GM21526 (cell line): Measurements from ENCODE around the gene SULT1C2.
"Not testable (repeated sequence)": the region's sequence is repeated elsewhere in the genome, so short reads cannot be mapped to it uniquely, and the experiment has no call there.

Experiments
- ATAC-seq: cut with Tn5 transposase; IDR thresholded peaks from one replicate; pipeline ENCODE4 v1.9.1; 2021; ENCODE audit warnings: moderate library complexity; ENCODE audit not compliant: unreplicated experiment, low FRiP score

Gene SULT1C2

GRCh38 chr2:108288534-108289106 is at the start of gene SULT1C2:
TSS of gene SULT1C2 (plus strand) at chr2:108288895. CDS start at chr2:108293668, 4,773 bp downstream.
- no peak for ATAC-seq

- ATAC-seq: no peak
Observed at GRCh38 chr2:108239786-108240185, 48.9 kb upstream of the SULT1C2 start, which contains the start of gene SULT1C3. TSS of gene SULT1C3 (plus strand) at chr2:108239968. CDS start at chr2:108247195, 7,227 bp downstream.

GRCh38 chr2:108240966-108241365 is 47.7 kb upstream of the SULT1C2 start:
- ATAC-seq: no peak

- no peak for ATAC-seq
Observed at GRCh38 chr2:108243566-108243965, 45.1 kb upstream of the SULT1C2 start.

GRCh38 chr2:108244667-108245414 is 43.9 kb upstream of the SULT1C2 start:
- ATAC-seq: no peak

GRCh38 chr2:108253106-108253505 is 35.6 kb upstream of the SULT1C2 start:
- no peak for ATAC-seq

- no peak for ATAC-seq
Observed at GRCh38 chr2:108257757-108258331, 30.9 kb upstream of the SULT1C2 start.

GRCh38 chr2:108260773-108261172 is 27.9 kb upstream of the SULT1C2 start:
- ATAC-seq: no peak

GRCh38 chr2:108262036-108262435 is 26.7 kb upstream of the SULT1C2 start:
- no peak for ATAC-seq

- ATAC-seq: no peak
Observed at GRCh38 chr2:108263401-108263800, 25.3 kb upstream of the SULT1C2 start.

- no peak for ATAC-seq
Observed at GRCh38 chr2:108266218-108266617, 22.5 kb upstream of the SULT1C2 start.

GRCh38 chr2:108267101-108267500 is 21.6 kb upstream of the SULT1C2 start:
- no peak for ATAC-seq

- ATAC-seq: no peak
Observed at GRCh38 chr2:108268001-108268400, 20.7 kb upstream of the SULT1C2 start.

- no peak for ATAC-seq
Observed at GRCh38 chr2:108270346-108270745, 18.3 kb upstream of the SULT1C2 start.

GRCh38 chr2:108270768-108271506 is 17.8 kb upstream of the SULT1C2 start:
- ATAC-seq: no peak

GRCh38 chr2:108271691-108272253 is 16.9 kb upstream of the SULT1C2 start:
- ATAC-seq: no peak

- no peak for ATAC-seq
Observed at GRCh38 chr2:108278631-108279030, 10.1 kb upstream of the SULT1C2 start.

- ATAC-seq: no peak
Observed at GRCh38 chr2:108279468-108279867, 9.2 kb upstream of the SULT1C2 start.

GRCh38 chr2:108280466-108280865 is 8.2 kb upstream of the SULT1C2 start:
- no peak for ATAC-seq

GRCh38 chr2:108284566-108284965 is 4.1 kb upstream of the SULT1C2 start:
- not testable (repeated sequence) for ATAC-seq

GRCh38 chr2:108285616-108286015 is 3.1 kb upstream of the SULT1C2 start:
- ATAC-seq: no peak
